Liver (tissue), 9 donors: ENCODE results near the gene SLBP. TPM values are rescaled to one million over a fixed set of nuclear protein-coding genes. Genes with fewer than 3 reads are reported as not detected.

ENCODE experiments used
- DNase-seq: peaks from one replicate; pipeline ENCODE4 v3.0.0-alpha.2; 2017; ENCODE audit warnings: low spot score
- H3K27ac ChIP-seq, 2 donors: one replicate each; pipeline ENCODE4 v1.7.0; 2013; ENCODE audit warnings: inconsistent platforms in 2 of 2, low read length in 2 of 2, control low read depth in 1 of 2, low read depth in 1 of 2, mild to moderate bottlenecking in 1 of 2
- H3K27me3 ChIP-seq, 4 donors: one replicate each; pipeline versions ENCODE4 v1.6.1 to v1.7.0; 2013; ENCODE audit warnings: low read length in 3 of 4, inconsistent platforms in 1 of 4, mild to moderate bottlenecking in 1 of 4, moderate library complexity in 1 of 4; ENCODE audit not compliant: control insufficient read depth in 4 of 4, insufficient read depth in 4 of 4
- H3K36me3 ChIP-seq, 4 donors: one replicate each; pipeline versions ENCODE4 v1.6.1 to v1.7.0; 2013; ENCODE audit warnings: low read length in 3 of 4, mild to moderate bottlenecking in 3 of 4, low read depth in 1 of 4, moderate library complexity in 1 of 4; ENCODE audit not compliant: control insufficient read depth in 4 of 4, insufficient read depth in 3 of 4
- H3K4me1 ChIP-seq, 4 donors: one replicate each; pipeline versions ENCODE4 v1.6.1 to v1.7.0; 2013; ENCODE audit warnings: low read length in 3 of 4, mild to moderate bottlenecking in 3 of 4, moderate library complexity in 1 of 4; ENCODE audit not compliant: control insufficient read depth in 4 of 4, insufficient read depth in 4 of 4
- H3K4me3 ChIP-seq, 3 donors: one replicate each; pipeline versions ENCODE4 v1.6.1 to v1.7.0; 2013; ENCODE audit warnings: low read length in 3 of 3, control low read depth in 1 of 3, low read depth in 1 of 3, mild to moderate bottlenecking in 1 of 3
- H3K9ac ChIP-seq, 2 donors: one replicate each; pipeline ENCODE4 v1.7.0; 2013; ENCODE audit warnings: low read length in 2 of 2, mild to moderate bottlenecking in 2 of 2, moderate library complexity in 2 of 2, control low read depth in 1 of 2, low read depth in 1 of 2
- H3K9me3 ChIP-seq, 4 donors: one replicate each; pipeline versions ENCODE4 v1.6.1 to v1.7.0; 2013; ENCODE audit warnings: low read length in 3 of 4; ENCODE audit not compliant: control insufficient read depth in 4 of 4
- ATF3 ChIP-seq: IDR thresholded peaks from 2 replicates; pipeline ENCODE4 v1.6.1; 2016; ENCODE audit warnings: antibody characterized with exemption
- CTCF ChIP-seq: fragments of 150-350 bp; IDR thresholded peaks from 2 replicates; pipeline ENCODE4 v1.5.1; 2017; ENCODE audit warnings: improper control_type of control experiment, low read depth, low read length; ENCODE audit not compliant: missing input control
- EGR1 ChIP-seq, 2 donors: IDR thresholded peaks; 2 replicates each; pipeline ENCODE4 v1.6.1; 2016 to 2018; ENCODE audit warnings: antibody characterized with exemption in 2 of 2, low read depth in 2 of 2
- FOXA1 ChIP-seq: IDR thresholded peaks from 2 replicates; pipeline ENCODE4 v1.6.1; 2016; ENCODE audit warnings: antibody characterized with exemption
- FOXA2 ChIP-seq: IDR thresholded peaks from 2 replicates; pipeline ENCODE4 v1.6.1; 2016; ENCODE audit warnings: antibody characterized with exemption
- GABPA ChIP-seq, 2 donors: IDR thresholded peaks in 1 of 2; conservative IDR thresholded peaks in 1 of 2; 2 replicates each; pipeline ENCODE4 v1.6.1; 2016; ENCODE audit warnings: antibody characterized with exemption in 2 of 2, mild to moderate bottlenecking in 1 of 2, moderate library complexity in 1 of 2
- HNF4A ChIP-seq, 2 donors: conservative IDR thresholded peaks; 2 replicates each; pipeline ENCODE4 v1.6.1; 2016; ENCODE audit warnings: antibody characterized with exemption in 2 of 2, mild to moderate bottlenecking in 2 of 2
- HNF4G ChIP-seq: IDR thresholded peaks from 2 replicates; pipeline ENCODE4 v1.6.1; 2016; ENCODE audit warnings: antibody characterized with exemption
- JUND ChIP-seq, 2 donors: IDR thresholded peaks; 2 replicates each; pipeline ENCODE4 v1.6.1; 2016; ENCODE audit warnings: antibody characterized with exemption in 2 of 2
- MAX ChIP-seq: IDR thresholded peaks from 2 replicates; pipeline ENCODE4 v1.6.1; 2016; ENCODE audit warnings: antibody characterized with exemption
- NR2F2 ChIP-seq: IDR thresholded peaks from 2 replicates; pipeline ENCODE4 v1.6.1; 2016; ENCODE audit warnings: antibody characterized with exemption
- RAD21 ChIP-seq, 2 donors: IDR thresholded peaks; 2 replicates each; pipeline ENCODE4 v1.6.1; 2016; ENCODE audit warnings: antibody characterized with exemption in 2 of 2, mild to moderate bottlenecking in 2 of 2
- RXRA ChIP-seq, 2 donors: IDR thresholded peaks; 2 replicates each; pipeline ENCODE4 v1.6.1; 2017 to 2018; ENCODE audit warnings: antibody characterized with exemption in 2 of 2, mild to moderate bottlenecking in 1 of 2
- SP1 ChIP-seq: IDR thresholded peaks from 2 replicates; pipeline ENCODE4 v1.6.1; 2018; ENCODE audit warnings: antibody characterized with exemption, mild to moderate bottlenecking
- TAF1 ChIP-seq: conservative IDR thresholded peaks from 2 replicates; pipeline ENCODE4 v1.6.1; 2016; ENCODE audit warnings: antibody characterized with exemption, mild to moderate bottlenecking
- YY1 ChIP-seq: IDR thresholded peaks from 2 replicates; pipeline ENCODE4 v1.6.1; 2016; ENCODE audit warnings: antibody characterized with exemption, mild to moderate bottlenecking
- WGBS: extraction: QIAGEN DNeasy Blood & Tissue Kit; methylation state at CpG from one replicate; pipeline ENCODE4 v1.1.7; 2013; 5-methylcytosine and 5-hydroxymethylcytosine counted together
- polyA plus RNA-seq, 2 donors: library from polyadenylated mRNA; stranded (reverse) in 1 of 2; unstranded in 1 of 2; fragments of 200-250 nt in 1 of 2; fragments of >200 nt in 1 of 2; fragmentation: Nextera tagmentation in 1 of 2; extraction: Ambion mirVana in 1 of 2; gene quantifications; one replicate each; pipeline versions ENCODE4 v1.2.1 to v1.2.3, GENCODE V29; 2013 to 2015
- total RNA-seq, 2 donors: library from RNA; depleted of rRNA; stranded (reverse); fragments of >200 nt; gene quantifications; one replicate each; pipeline ENCODE4 v1.2.3, GENCODE V29; 2014
- TF ChIP-seq, protein P1 (sequence below): IDR thresholded peaks from 2 replicates; pipeline ENCODE4 v1.6.1; 2016; ENCODE audit warnings: antibody characterized with exemption
- TF ChIP-seq, protein P2 (sequence below): IDR thresholded peaks from 2 replicates; pipeline ENCODE4 v1.6.1; 2016; ENCODE audit warnings: antibody characterized with exemption, mild to moderate bottlenecking
- donor health status: healthy.
- donor health status: healthy.
- donor health status: healthy.
- donor health status: healthy.
- donor health status: healthy.

The SLBP gene
- total and polyA plus RNA-seq, 4 donors: 14.7 to 64.4 (median 17.4) TPM

- TF ChIP-seq RAD21 (IDR thresholded peaks at IDR 0.05) (no peak), TAF1 (no peak), JUND (IDR thresholded peaks at IDR 0.05) (no peak), RXRA (IDR thresholded peaks at IDR 0.05) (no peak), YY1 (no peak), GABPA (IDR thresholded peaks at IDR 0.05 in 1 of 2, conservative IDR thresholded peaks at IDR 0.05 in 1 of 2) (no peak), SP1 (no peak), HNF4G (no peak), MAX (no peak), EGR1 (IDR thresholded peaks at IDR 0.05; ENCODE audit: low read depth in 2 of 2) (no peak), NR2F2 (no peak), CTCF (no peak), HNF4A (conservative IDR thresholded peaks at IDR 0.05) (no peak), FOXA2 (no peak), ATF3 (no peak), FOXA1 (no peak)
- TF ChIP-seq, protein P1, sequence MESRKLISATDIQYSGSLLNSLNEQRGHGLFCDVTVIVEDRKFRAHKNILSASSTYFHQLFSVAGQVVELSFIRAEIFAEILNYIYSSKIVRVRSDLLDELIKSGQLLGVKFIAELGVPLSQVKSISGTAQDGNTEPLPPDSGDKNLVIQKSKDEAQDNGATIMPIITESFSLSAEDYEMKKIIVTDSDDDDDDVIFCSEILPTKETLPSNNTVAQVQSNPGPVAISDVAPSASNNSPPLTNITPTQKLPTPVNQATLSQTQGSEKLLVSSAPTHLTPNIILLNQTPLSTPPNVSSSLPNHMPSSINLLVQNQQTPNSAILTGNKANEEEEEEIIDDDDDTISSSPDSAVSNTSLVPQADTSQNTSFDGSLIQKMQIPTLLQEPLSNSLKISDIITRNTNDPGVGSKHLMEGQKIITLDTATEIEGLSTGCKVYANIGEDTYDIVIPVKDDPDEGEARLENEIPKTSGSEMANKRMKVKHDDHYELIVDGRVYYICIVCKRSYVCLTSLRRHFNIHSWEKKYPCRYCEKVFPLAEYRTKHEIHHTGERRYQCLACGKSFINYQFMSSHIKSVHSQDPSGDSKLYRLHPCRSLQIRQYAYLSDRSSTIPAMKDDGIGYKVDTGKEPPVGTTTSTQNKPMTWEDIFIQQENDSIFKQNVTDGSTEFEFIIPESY: no peak
- TF ChIP-seq, protein P2, sequence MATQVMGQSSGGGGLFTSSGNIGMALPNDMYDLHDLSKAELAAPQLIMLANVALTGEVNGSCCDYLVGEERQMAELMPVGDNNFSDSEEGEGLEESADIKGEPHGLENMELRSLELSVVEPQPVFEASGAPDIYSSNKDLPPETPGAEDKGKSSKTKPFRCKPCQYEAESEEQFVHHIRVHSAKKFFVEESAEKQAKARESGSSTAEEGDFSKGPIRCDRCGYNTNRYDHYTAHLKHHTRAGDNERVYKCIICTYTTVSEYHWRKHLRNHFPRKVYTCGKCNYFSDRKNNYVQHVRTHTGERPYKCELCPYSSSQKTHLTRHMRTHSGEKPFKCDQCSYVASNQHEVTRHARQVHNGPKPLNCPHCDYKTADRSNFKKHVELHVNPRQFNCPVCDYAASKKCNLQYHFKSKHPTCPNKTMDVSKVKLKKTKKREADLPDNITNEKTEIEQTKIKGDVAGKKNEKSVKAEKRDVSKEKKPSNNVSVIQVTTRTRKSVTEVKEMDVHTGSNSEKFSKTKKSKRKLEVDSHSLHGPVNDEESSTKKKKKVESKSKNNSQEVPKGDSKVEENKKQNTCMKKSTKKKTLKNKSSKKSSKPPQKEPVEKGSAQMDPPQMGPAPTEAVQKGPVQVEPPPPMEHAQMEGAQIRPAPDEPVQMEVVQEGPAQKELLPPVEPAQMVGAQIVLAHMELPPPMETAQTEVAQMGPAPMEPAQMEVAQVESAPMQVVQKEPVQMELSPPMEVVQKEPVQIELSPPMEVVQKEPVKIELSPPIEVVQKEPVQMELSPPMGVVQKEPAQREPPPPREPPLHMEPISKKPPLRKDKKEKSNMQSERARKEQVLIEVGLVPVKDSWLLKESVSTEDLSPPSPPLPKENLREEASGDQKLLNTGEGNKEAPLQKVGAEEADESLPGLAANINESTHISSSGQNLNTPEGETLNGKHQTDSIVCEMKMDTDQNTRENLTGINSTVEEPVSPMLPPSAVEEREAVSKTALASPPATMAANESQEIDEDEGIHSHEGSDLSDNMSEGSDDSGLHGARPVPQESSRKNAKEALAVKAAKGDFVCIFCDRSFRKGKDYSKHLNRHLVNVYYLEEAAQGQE: no peak
- Histone ChIP-seq H3K27me3 (no peaks in the 10 kb centered on the region), H3K36me3 (peaks cover 0 to 5% (median 0%) of the 10 kb centered on the region in 4 donors), H3K9me3 (no peaks in the 10 kb centered on the region), H3K4me3 (no peak overlapping the region), H3K27ac (no peak overlapping the region), H3K9ac (no peak overlapping the region), H3K4me1 (no peaks in the 10 kb centered on the region)
- no peak for DNase-seq
- 96% methylated on average over 23 of the region's 23 CpGs for WGBS
These were observed 57.7 kb downstream of the SLBP start for GRCh38 chr4:1654216-1654955.
